Neural progenitor cell (in vitro differentiated cells): Measurements from ENCODE around the gene FCAR.
"Not testable (repeated sequence)": the region's sequence is repeated elsewhere in the genome, so short reads cannot be mapped to it uniquely, and the experiment has no call there.

ENCODE experiments used
- EZH2 ChIP-seq: fragments of 200-600 bp; sonication (generic); IDR thresholded peaks from 2 replicates; pipeline ENCODE4 v1.6.1; 2017; ENCODE audit warnings: antibody characterized with exemption, mild to moderate bottlenecking, moderate library complexity
- EZH2phosphoT487 ChIP-seq: fragments of 200-600 bp; sonication (generic); IDR thresholded peaks from 2 replicates; pipeline ENCODE4 v1.6.1; 2017; ENCODE audit warnings: antibody characterized with exemption
- TF ChIP-seq, protein P1 (sequence below): fragments of 200-600 bp; sonication (generic); IDR thresholded peaks from 2 replicates; pipeline ENCODE4 v1.5.1; 2017; ENCODE audit warnings: antibody characterized with exemption, mild to moderate bottlenecking

DNA sequence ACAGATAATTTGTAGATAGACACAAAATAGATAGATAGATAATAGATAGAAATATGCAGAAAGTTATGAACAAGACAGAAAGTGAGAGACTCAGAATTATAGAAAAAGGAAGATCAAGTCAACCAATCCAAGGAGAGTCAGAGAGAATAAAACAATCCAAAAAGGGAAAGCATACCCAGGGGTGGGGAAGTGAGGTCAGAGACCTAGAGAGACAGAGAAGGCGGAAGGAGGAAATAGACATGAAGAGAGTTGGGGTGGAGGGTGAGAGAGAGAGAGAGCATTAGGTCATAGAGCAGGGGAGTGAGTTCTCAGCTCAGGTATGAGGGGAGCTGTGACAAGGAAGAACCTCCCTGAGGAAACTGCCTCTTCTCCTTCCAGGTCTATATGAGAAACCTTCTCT is 18.8 kb upstream of the FCAR start:
- TF ChIP-seq, protein P1, sequence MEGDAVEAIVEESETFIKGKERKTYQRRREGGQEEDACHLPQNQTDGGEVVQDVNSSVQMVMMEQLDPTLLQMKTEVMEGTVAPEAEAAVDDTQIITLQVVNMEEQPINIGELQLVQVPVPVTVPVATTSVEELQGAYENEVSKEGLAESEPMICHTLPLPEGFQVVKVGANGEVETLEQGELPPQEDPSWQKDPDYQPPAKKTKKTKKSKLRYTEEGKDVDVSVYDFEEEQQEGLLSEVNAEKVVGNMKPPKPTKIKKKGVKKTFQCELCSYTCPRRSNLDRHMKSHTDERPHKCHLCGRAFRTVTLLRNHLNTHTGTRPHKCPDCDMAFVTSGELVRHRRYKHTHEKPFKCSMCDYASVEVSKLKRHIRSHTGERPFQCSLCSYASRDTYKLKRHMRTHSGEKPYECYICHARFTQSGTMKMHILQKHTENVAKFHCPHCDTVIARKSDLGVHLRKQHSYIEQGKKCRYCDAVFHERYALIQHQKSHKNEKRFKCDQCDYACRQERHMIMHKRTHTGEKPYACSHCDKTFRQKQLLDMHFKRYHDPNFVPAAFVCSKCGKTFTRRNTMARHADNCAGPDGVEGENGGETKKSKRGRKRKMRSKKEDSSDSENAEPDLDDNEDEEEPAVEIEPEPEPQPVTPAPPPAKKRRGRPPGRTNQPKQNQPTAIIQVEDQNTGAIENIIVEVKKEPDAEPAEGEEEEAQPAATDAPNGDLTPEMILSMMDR: not testable (repeated sequence)
- TF ChIP-seq EZH2phosphoT487, EZH2: not testable (repeated sequence)
